HCT116 (cell line): ENCODE data around the gene CCR2. TPM values are rescaled to one million over a fixed set of nuclear protein-coding genes. Genes with fewer than 3 reads are reported as not detected.

Experiments used
- ATAC-seq: fragments of 200-7000 bp; cut with Tn5 transposase; 2 replicates; pipeline ENCODE4 v1.9.1; 2020; ENCODE audit warnings: mild to moderate bottlenecking, moderate library complexity
- Bru-seq: library from RNA; stranded (reverse); fragments of 400-500 nt; gene quantifications from one replicate; lab custom pipeline; 2021; lab: Mats Ljungman, UMichigan
- BruChase-seq, 2 experiments: library from RNA; stranded (reverse); fragments of 400-500 nt; gene quantifications; one replicate each; lab custom pipeline; 2021; lab: Mats Ljungman, UMichigan
- BruUV-seq: library from RNA; stranded (reverse); fragments of 400-500 nt; replicated peaks from 2 replicates; lab custom pipeline; 2021; lab: Mats Ljungman, UMichigan
- CTCF ChIA-PET: fragments of 300-600 bp; sonication (Branson Sonifier 250); formaldehyde crosslinking; loops from one replicate; lab custom pipeline; 2021; ENCODE audit warnings: antibody characterized with exemption; lab: Charles Lee
- POLR2A ChIA-PET: fragments of 300-600, 350-600 bp; sonication (Branson Sonifier 250); formaldehyde crosslinking; loops from one replicate; lab custom pipeline; 2021; ENCODE audit warnings: antibody characterized with exemption; lab: Charles Lee
- RAD21 ChIA-PET, 2 experiments: fragments of 300-600 bp; sonication (Branson Sonifier 250); formaldehyde crosslinking; loops; one replicate each; lab custom pipeline; 2023; ENCODE audit warnings: low total read pairs in 2 of 2; ENCODE audit not compliant: uncharacterized antibody in 2 of 2, unreplicated experiment in 2 of 2, low non-redundant PET in 1 of 2; lab: Charles Lee
- DNase-seq: peaks from one replicate; pipeline ENCODE4 v3.0.0-alpha.2; 2010; ENCODE audit warnings: low read depth, low spot score
- H2AFZ ChIP-seq: fragments of 200-600 bp; shearing (Covaris generic), sonication (generic); 2 replicates; pipeline ENCODE4 v1.6.1; 2017; ENCODE audit warnings: low read depth, mixed run types, mixed read lengths, antibody characterized with exemption, low read length; ENCODE audit not compliant: poor library complexity, severe bottlenecking
- H3K27ac ChIP-seq: 2 replicates; pipeline ENCODE4 v1.5.1; 2012; ENCODE audit warnings: low read depth, low read length
- H3K27me3 ChIP-seq: fragments of 200-600 bp; sonication (generic); 2 replicates; pipeline ENCODE4 v1.6.1; 2016; ENCODE audit warnings: mixed run types, low read length, mixed read lengths; ENCODE audit not compliant: insufficient read depth
- H3K36me3 ChIP-seq, 2 experiments: fragments of 200-500 bp in 1 of 2; fragments of 200-600 bp in 1 of 2; sonication (Bioruptor generic) in 1 of 2; sonication (generic) in 1 of 2; 2 replicates each; pipeline versions ENCODE4 v1.5.1 to v1.6.1; 2014 to 2016; ENCODE audit warnings: low read length in 2 of 2, inconsistent platforms in 1 of 2, mixed read lengths in 1 of 2, mixed run types in 1 of 2; ENCODE audit not compliant: insufficient read depth in 2 of 2, control insufficient read depth in 1 of 2
- H3K4me1 ChIP-seq, 2 experiments: fragments of 200-600 bp in 1 of 2; sonication (generic) in 1 of 2; 2 replicates each; pipeline versions ENCODE4 v1.5.1 to v1.6.1; 2012 to 2017; ENCODE audit warnings: low read length in 2 of 2, inconsistent platforms in 1 of 2, mild to moderate bottlenecking in 1 of 2, mixed read lengths in 1 of 2, mixed run types in 1 of 2, moderate library complexity in 1 of 2; ENCODE audit not compliant: insufficient read depth in 2 of 2, control insufficient read depth in 1 of 2
- H3K4me2 ChIP-seq: fragments of 200-600 bp; sonication (generic); 2 replicates; pipeline ENCODE4 v1.6.1; 2017; ENCODE audit warnings: mixed run types, low read length, mixed read lengths
- H3K4me3 ChIP-seq, 2 experiments: fragments of 200-600 bp in 1 of 2; sonication (generic) in 1 of 2; replicated peaks in 1 of 2; 2 replicates each; pipeline ENCODE4 v1.5.1; 2011 to 2016; ENCODE audit warnings: low read length in 2 of 2, control low read depth in 1 of 2, low read depth in 1 of 2, mild to moderate bottlenecking in 1 of 2, mixed read lengths in 1 of 2, mixed run types in 1 of 2
- H3K79me2 ChIP-seq: fragments of 200-600 bp; sonication (generic); 2 replicates; pipeline ENCODE4 v1.6.1; 2017; ENCODE audit warnings: mild to moderate bottlenecking, mixed run types, low read length, moderate library complexity, mixed read lengths; ENCODE audit not compliant: insufficient read depth
- H3K9ac ChIP-seq: fragments of 200-600 bp; sonication (generic); 2 replicates; pipeline ENCODE4 v1.6.1; 2016; ENCODE audit warnings: low read length, mixed read lengths
- H3K9me2 ChIP-seq: fragments of 200-600 bp; sonication (generic), shearing (Covaris generic); 2 replicates; pipeline ENCODE4 v1.6.1; 2017; ENCODE audit warnings: mixed run types, mild to moderate bottlenecking, moderate library complexity; ENCODE audit not compliant: insufficient read depth
- H3K9me3 ChIP-seq, 2 experiments: fragments of 200-500 bp in 1 of 2; fragments of 200-600 bp in 1 of 2; sonication (Bioruptor generic) in 1 of 2; sonication (generic) in 1 of 2; 2 replicates each; pipeline ENCODE4 v1.6.1; 2014 to 2017; ENCODE audit warnings: low read length in 2 of 2, mixed read lengths in 2 of 2, inconsistent platforms in 1 of 2, low read depth in 1 of 2, mild to moderate bottlenecking in 1 of 2, mixed run types in 1 of 2, moderate library complexity in 1 of 2; ENCODE audit not compliant: control insufficient read depth in 1 of 2, insufficient read depth in 1 of 2
- H4K20me1 ChIP-seq: fragments of 200-600 bp; sonication (generic), shearing (Covaris generic); 2 replicates; pipeline ENCODE4 v1.6.1; 2017; ENCODE audit warnings: mixed run types, mild to moderate bottlenecking, moderate library complexity; ENCODE audit not compliant: insufficient read depth
- CBX3 ChIP-seq: IDR thresholded peaks from 2 replicates; pipeline ENCODE4 v1.6.1; 2012; ENCODE audit warnings: low read depth
- CEBPB ChIP-seq: IDR thresholded peaks from 2 replicates; pipeline ENCODE4 v1.6.1; 2012; ENCODE audit warnings: low read depth
- ELF1 ChIP-seq: IDR thresholded peaks from 2 replicates; pipeline ENCODE4 v1.6.1; 2012; ENCODE audit warnings: low read depth, borderline replicate concordance
- EZH2 ChIP-seq: fragments of 200-600 bp; sonication (generic); IDR thresholded peaks from 2 replicates; pipeline ENCODE4 v1.6.1; 2017; ENCODE audit warnings: antibody characterized with exemption, mixed run types
- EZH2phosphoT487 ChIP-seq: fragments of 200-600 bp; IDR thresholded peaks from 2 replicates; pipeline ENCODE4 v1.6.1; 2018; ENCODE audit warnings: antibody characterized with exemption, borderline replicate concordance
- FOSL1 ChIP-seq: IDR thresholded peaks from 2 replicates; pipeline ENCODE4 v1.6.1; 2012; ENCODE audit warnings: low read depth
- JUND ChIP-seq: IDR thresholded peaks from 2 replicates; pipeline ENCODE4 v1.6.1; 2012
- POLR2AphosphoS5 ChIP-seq: IDR thresholded peaks from 2 replicates; pipeline ENCODE4 v1.6.1; 2011; ENCODE audit warnings: mild to moderate bottlenecking, low read depth, low read length, moderate library complexity
- RAD21 ChIP-seq: IDR thresholded peaks from 2 replicates; pipeline ENCODE4 v1.6.1; 2012; ENCODE audit warnings: low read depth, mild to moderate bottlenecking
- SP1 ChIP-seq: IDR thresholded peaks from 2 replicates; pipeline ENCODE4 v1.6.1; 2012; ENCODE audit warnings: low read depth
- SRF ChIP-seq: IDR thresholded peaks from 2 replicates; pipeline ENCODE4 v1.6.1; 2012; ENCODE audit warnings: low read depth
- TCF7L2 ChIP-seq: IDR thresholded peaks from 2 replicates; pipeline ENCODE4 v1.7.0; 2011; ENCODE audit warnings: borderline replicate concordance, inconsistent platforms; ENCODE audit not compliant: insufficient read depth, insufficient read length; ENCODE audit errors: extremely low read depth
- YY1 ChIP-seq: IDR thresholded peaks from 2 replicates; pipeline ENCODE4 v1.6.1; 2011; ENCODE audit warnings: low read length, low read depth, moderate library complexity, mild to moderate bottlenecking; ENCODE audit not compliant: insufficient replicate concordance; ENCODE audit errors: extremely low read depth
- ZFX ChIP-seq: fragments of 450-650 bp; IDR thresholded peaks from 2 replicates; pipeline ENCODE4 v1.6.1; 2017
- ZNF274 ChIP-seq: fragments of 200-500 bp; sonication (Bioruptor generic); IDR thresholded peaks from 2 replicates; pipeline ENCODE4 v1.6.1; 2014; ENCODE audit warnings: mild to moderate bottlenecking, low read depth, low read length, inconsistent platforms
- intact Hi-C: fragments of 100-400 bp; cut with micrococcal nuclease; formaldehyde crosslinking; loops from 2 replicates; pipeline ENCODE4 v1.10.0; 2022
- long read RNA-seq: library from polyadenylated mRNA; unstranded; transcript quantifications from one replicate; pipeline ENCODE4 v2.0.0, GENCODE V29; 2021; ENCODE audit not compliant: unreplicated experiment
- polyA plus RNA-seq: library from polyadenylated mRNA; unstranded; fragments of >200 nt; gene quantifications from 2 replicates; pipeline ENCODE4 v1.2.1, GENCODE V29; 2012; ENCODE audit warnings: missing spikeins
- total RNA-seq: library from RNA; stranded (reverse); gene quantifications from one replicate; pipeline ENCODE4 v1.2.1, GENCODE V29; 2021; ENCODE audit not compliant: unreplicated experiment
- TF ChIP-seq, protein P1 (sequence below): IDR thresholded peaks from 2 replicates; pipeline ENCODE4 v1.6.1; 2012
- TF ChIP-seq, protein P2 (sequence below), 3 experiments: fragments of 200-600 bp in 1 of 3; sonication (generic) in 1 of 3; IDR thresholded peaks in 2 of 3; conservative IDR thresholded peaks in 1 of 3; 2 replicates each; pipeline ENCODE4 v1.5.1; 2012 to 2017; ENCODE audit warnings: low read depth in 2 of 3, low read length in 2 of 3, antibody characterized with exemption in 1 of 3, borderline replicate concordance in 1 of 3, control low read depth in 1 of 3, mild to moderate bottlenecking in 1 of 3, mixed read lengths in 1 of 3, mixed run types in 1 of 3, moderate library complexity in 1 of 3; ENCODE audit not compliant: insufficient read depth in 1 of 3
- TF ChIP-seq, protein P3 (sequence below): IDR thresholded peaks from 2 replicates; pipeline ENCODE4 v1.6.1; 2012

CCR2 gene
- total RNA-seq: not detected
- polyA plus RNA-seq: not detected in 2 replicates
- not detected for Bru-seq, nascent RNA
- not detected for BruChase-seq, experiment 1, labeled RNA remaining after a 6-hour chase
- not detected for BruChase-seq, experiment 2, labeled RNA remaining after a 2-hour chase
- long read RNA-seq: 0 reads

DNA sequence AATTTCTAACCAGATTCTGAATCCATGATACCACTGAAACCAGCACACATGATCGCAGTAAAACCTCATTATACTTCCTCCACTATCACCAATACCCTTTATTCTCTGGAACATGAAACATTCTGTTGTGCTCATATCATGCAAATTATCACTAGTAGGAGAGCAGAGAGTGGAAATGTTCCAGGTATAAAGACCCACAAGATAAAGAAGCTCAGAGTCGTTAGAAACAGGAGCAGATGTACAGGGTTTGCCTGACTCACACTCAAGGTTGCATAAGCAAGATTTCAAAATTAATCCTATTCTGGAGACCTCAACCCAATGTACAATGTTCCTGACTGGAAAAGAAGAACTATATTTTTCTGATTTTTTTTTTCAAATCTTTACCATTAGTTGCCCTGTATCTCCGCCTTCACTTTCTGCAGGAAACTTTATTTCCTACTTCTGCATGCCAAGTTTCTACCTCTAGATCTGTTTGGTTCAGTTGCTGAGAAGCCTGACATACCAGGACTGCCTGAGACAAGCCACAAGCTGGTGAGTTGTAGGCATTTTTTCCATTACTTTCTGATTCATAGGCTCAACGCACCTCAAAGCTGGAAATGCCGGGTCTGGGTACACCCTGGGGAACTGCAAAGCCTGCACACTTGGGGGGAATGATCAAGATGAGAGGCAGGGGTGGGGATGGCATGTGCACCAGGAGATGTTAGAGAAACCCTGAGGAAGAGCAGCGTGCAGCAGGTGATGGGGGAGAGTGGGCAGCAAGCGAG lies at the start of gene CCR2:
Gene CCR2 (plus strand): TSS at position 465 of the 764 bp plus-strand sequence. CDS start 3,417 bp downstream, outside the sequence.
- Histone ChIP-seq H3K36me3 (no peaks in the 10 kb centered on the region), H3K4me3 (no peak within 1 kb of the TSS), H3K4me1 (no peaks in the 10 kb centered on the region)
- POLR2A ChIA-PET: no interaction called here
- intact Hi-C loops: no loop called here
- BruUV-seq: no TSS peak
- TF ChIP-seq ELF1 (no peak), JUND (no peak), SRF (no peak), ZNF274 (no peak), TCF7L2 (no peak), RAD21 (no peak), ZFX (no peak), CEBPB (no peak), EZH2phosphoT487 (no peak), POLR2AphosphoS5 (no peak), FOSL1 (no peak), SP1 (no peak), CBX3 (no peak), YY1 (no peak), EZH2 (no peak)
- TF ChIP-seq, protein P1, sequence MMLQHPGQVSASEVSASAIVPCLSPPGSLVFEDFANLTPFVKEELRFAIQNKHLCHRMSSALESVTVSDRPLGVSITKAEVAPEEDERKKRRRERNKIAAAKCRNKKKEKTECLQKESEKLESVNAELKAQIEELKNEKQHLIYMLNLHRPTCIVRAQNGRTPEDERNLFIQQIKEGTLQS: no peak
- TF ChIP-seq, protein P2, sequence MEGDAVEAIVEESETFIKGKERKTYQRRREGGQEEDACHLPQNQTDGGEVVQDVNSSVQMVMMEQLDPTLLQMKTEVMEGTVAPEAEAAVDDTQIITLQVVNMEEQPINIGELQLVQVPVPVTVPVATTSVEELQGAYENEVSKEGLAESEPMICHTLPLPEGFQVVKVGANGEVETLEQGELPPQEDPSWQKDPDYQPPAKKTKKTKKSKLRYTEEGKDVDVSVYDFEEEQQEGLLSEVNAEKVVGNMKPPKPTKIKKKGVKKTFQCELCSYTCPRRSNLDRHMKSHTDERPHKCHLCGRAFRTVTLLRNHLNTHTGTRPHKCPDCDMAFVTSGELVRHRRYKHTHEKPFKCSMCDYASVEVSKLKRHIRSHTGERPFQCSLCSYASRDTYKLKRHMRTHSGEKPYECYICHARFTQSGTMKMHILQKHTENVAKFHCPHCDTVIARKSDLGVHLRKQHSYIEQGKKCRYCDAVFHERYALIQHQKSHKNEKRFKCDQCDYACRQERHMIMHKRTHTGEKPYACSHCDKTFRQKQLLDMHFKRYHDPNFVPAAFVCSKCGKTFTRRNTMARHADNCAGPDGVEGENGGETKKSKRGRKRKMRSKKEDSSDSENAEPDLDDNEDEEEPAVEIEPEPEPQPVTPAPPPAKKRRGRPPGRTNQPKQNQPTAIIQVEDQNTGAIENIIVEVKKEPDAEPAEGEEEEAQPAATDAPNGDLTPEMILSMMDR (IDR thresholded peaks at IDR 0.05 in 2 of 3, conservative IDR thresholded peaks at IDR 0.05 in 1 of 3; ENCODE audit: borderline replicate concordance in 1 of 3, insufficient read depth in 1 of 3, low read depth in 2 of 3, low read length in 2 of 3): no peak
- TF ChIP-seq, protein P3, sequence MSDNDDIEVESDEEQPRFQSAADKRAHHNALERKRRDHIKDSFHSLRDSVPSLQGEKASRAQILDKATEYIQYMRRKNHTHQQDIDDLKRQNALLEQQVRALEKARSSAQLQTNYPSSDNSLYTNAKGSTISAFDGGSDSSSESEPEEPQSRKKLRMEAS: no peak
- TF ChIP-seq, all 23 proteins: peak for 0
- Histone ChIP-seq H3K27me3 (peaks cover 62% of the 10 kb centered on the region), H4K20me1 (no peaks in the 10 kb centered on the region), H3K9me3 (no peaks in the 10 kb centered on the region), H3K27ac (no peak within 1 kb of the TSS), H3K79me2 (no peaks in the 10 kb centered on the region), H3K4me2 (no peak within 1 kb of the TSS), H3K9me2 (no peaks in the 10 kb centered on the region; the same call in 1 of the 2 replicates), H2AFZ (no peak within 1 kb of the TSS), H3K9ac (no peak within 1 kb of the TSS)
- no peak for ATAC-seq
- no peak for DNase-seq
- ChIA-PET CTCF (no interaction called here), RAD21 (no interaction called here)
